H1 (cell line): ENCODE results near the gene LGALS4.
"Not testable (repeated sequence)": the region's sequence is repeated elsewhere in the genome, so short reads cannot be mapped to it uniquely, and the experiment has no call there.

Experiments
- CBX5 ChIP-seq: fragments of 300-800, 300-1000 bp; sonication (generic); IDR thresholded peaks from 2 replicates; pipeline ENCODE4 v1.7.1; 2016; ENCODE audit warnings: antibody characterized with exemption, low read length, low read depth
- CHD1 ChIP-seq: IDR thresholded peaks from 2 replicates; pipeline ENCODE4 v1.6.1; 2012; ENCODE audit warnings: low read depth, low read length, improper control_type of control experiment
- CTCF ChIP-seq, 3 experiments: IDR thresholded peaks; 1 replicate in 2 of 3; 2 replicates in 1 of 3; pipeline versions ENCODE4 v1.5.1 to v1.6.1; 2011; ENCODE audit warnings: low read length in 3 of 3, mild to moderate bottlenecking in 3 of 3, inconsistent platforms in 2 of 3, low read depth in 1 of 3, moderate library complexity in 1 of 3; ENCODE audit not compliant: insufficient read depth in 1 of 3; ENCODE audit errors: control extremely low read depth in 1 of 3
- E2F6 ChIP-seq: IDR thresholded peaks from 2 replicates; pipeline ENCODE4 v1.6.1; 2012; ENCODE audit warnings: inconsistent platforms
- EZH2 ChIP-seq: fragments of 200-600 bp; sonication (generic); IDR thresholded peaks from 2 replicates; pipeline ENCODE4 v1.7.1; 2012; ENCODE audit warnings: low read depth, mild to moderate bottlenecking, moderate library complexity, low read length, inconsistent platforms; ENCODE audit not compliant: severe bottlenecking
- KDM4A ChIP-seq: IDR thresholded peaks from one replicate; pipeline ENCODE4 v1.7.1; 2012; ENCODE audit warnings: low read depth, mild to moderate bottlenecking, moderate library complexity, low read length, inconsistent platforms; ENCODE audit not compliant: severe bottlenecking
- POLR2A ChIP-seq, 2 experiments: IDR thresholded peaks; 1 replicate in 1 of 2; 2 replicates in 1 of 2; pipeline ENCODE4 v1.6.1; 2011; ENCODE audit warnings: low read depth in 2 of 2, low read length in 2 of 2, mild to moderate bottlenecking in 2 of 2; ENCODE audit errors: control extremely low read depth in 1 of 2
- RAD21 ChIP-seq, 2 experiments: IDR thresholded peaks in 1 of 2; conservative IDR thresholded peaks in 1 of 2; 2 replicates each; pipeline ENCODE4 v1.6.1; 2011; ENCODE audit warnings: low read depth in 2 of 2, low read length in 2 of 2, improper control_type of control experiment in 1 of 2, inconsistent platforms in 1 of 2, mild to moderate bottlenecking in 1 of 2, moderate library complexity in 1 of 2
- SIRT6 ChIP-seq: IDR thresholded peaks from one replicate; pipeline ENCODE4 v1.7.1; 2012; ENCODE audit warnings: low read length, inconsistent platforms
- TAF1 ChIP-seq: IDR thresholded peaks from 2 replicates; pipeline ENCODE4 v1.6.1; 2011; ENCODE audit warnings: mild to moderate bottlenecking, low read depth, low read length
- TCF12 ChIP-seq: IDR thresholded peaks from 2 replicates; pipeline ENCODE4 v1.6.1; 2011; ENCODE audit warnings: low read depth, mild to moderate bottlenecking, low read length
- ZNF274 ChIP-seq: IDR thresholded peaks from 2 replicates; pipeline ENCODE4 v1.7.0; 2012; ENCODE audit warnings: low read length, borderline replicate concordance; ENCODE audit errors: extremely low read depth

GRCh38 chr19:38754196-38754595 is 58.5 kb downstream of the LGALS4 start:
- TF ChIP-seq CTCF (IDR thresholded peaks at IDR 0.05; ENCODE audit: control extremely low read depth in 1 of 3, insufficient read depth in 1 of 3, low read depth in 1 of 3, low read length in 3 of 3); ZNF274; CBX5; CHD1; SIRT6; TAF1; RAD21 (IDR thresholded peaks at IDR 0.05 in 1 of 2, conservative IDR thresholded peaks at IDR 0.05 in 1 of 2; ENCODE audit: low read depth in 2 of 2, low read length in 2 of 2); E2F6; EZH2; TCF12; KDM4A; POLR2A (IDR thresholded peaks at IDR 0.05; ENCODE audit: control extremely low read depth in 1 of 2, low read depth in 2 of 2, low read length in 2 of 2): not testable (repeated sequence)
